GM21526 (cell line): ENCODE measurements around the gene ZKSCAN5.

Experiments used
- ATAC-seq: cut with Tn5 transposase; IDR thresholded peaks from one replicate; pipeline ENCODE4 v1.9.1; 2021; ENCODE audit warnings: moderate library complexity; ENCODE audit not compliant: unreplicated experiment, low FRiP score

ZKSCAN5 gene

GRCh38 chr7:99504603-99505323, at the start of gene ZKSCAN5:
Gene ZKSCAN5 (plus strand): TSS chr7:99504662. CDS start chr7:99506045, 1,383 bp downstream.
- peak; percentile 68 for ATAC-seq

- no peak for ATAC-seq
Measured at GRCh38 chr7:99455874-99456273, 48.6 kb upstream of the ZKSCAN5 start.

GRCh38 chr7:99456288-99456687, 48.2 kb upstream of the ZKSCAN5 start:
- ATAC-seq = no peak

GRCh38 chr7:99457050-99457649, 47.3 kb upstream of the ZKSCAN5 start:
- ATAC-seq = no peak

- ATAC-seq = no peak
Measured at GRCh38 chr7:99457650-99458493, 46.6 kb upstream of the ZKSCAN5 start.

- no peak for ATAC-seq
Measured at GRCh38 chr7:99459087-99459486, 45.4 kb upstream of the ZKSCAN5 start.

GRCh38 chr7:99460651-99461050, 43.8 kb upstream of the ZKSCAN5 start:
- ATAC-seq = no peak

GRCh38 chr7:99461221-99461620, 43.2 kb upstream of the ZKSCAN5 start:
- no peak for ATAC-seq

GRCh38 chr7:99465421-99465768, 39.1 kb upstream of the ZKSCAN5 start:
- no peak for ATAC-seq

GRCh38 chr7:99468336-99468918, 36.0 kb upstream of the ZKSCAN5 start:
- no peak for ATAC-seq

GRCh38 chr7:99469381-99470065, 34.9 kb upstream of the ZKSCAN5 start:
- ATAC-seq = no peak

- peak; percentile 87 for ATAC-seq
Measured at GRCh38 chr7:99472561-99473314, 31.7 kb upstream of the ZKSCAN5 start, which contains the start of gene ZNF789. Gene ZNF789 (plus strand): TSS chr7:99472890. CDS start chr7:99476457, 3,567 bp downstream.

GRCh38 chr7:99473315-99473596, 31.2 kb upstream of the ZKSCAN5 start:
- no peak for ATAC-seq

GRCh38 chr7:99476107-99476506, 28.4 kb upstream of the ZKSCAN5 start:
- no peak for ATAC-seq

GRCh38 chr7:99478464-99479440, 25.7 kb upstream of the ZKSCAN5 start:
- no peak for ATAC-seq

GRCh38 chr7:99485094-99485493, 19.4 kb upstream of the ZKSCAN5 start:
- ATAC-seq = no peak

GRCh38 chr7:99489235-99489634, 15.2 kb upstream of the ZKSCAN5 start:
- ATAC-seq = no peak

GRCh38 chr7:99490878-99491277, 13.6 kb upstream of the ZKSCAN5 start:
- no peak for ATAC-seq

- no peak for ATAC-seq
Measured at GRCh38 chr7:99493823-99494222, 10.6 kb upstream of the ZKSCAN5 start.
